ENCODE data around the gene EVC2. TPM values are rescaled to one million over a fixed set of nuclear protein-coding genes. Genes with fewer than 3 reads are reported as not detected.

Gene EVC2
- total RNA-seq, 1 donor from 2014 or later: 1.4 TPM

DNA sequence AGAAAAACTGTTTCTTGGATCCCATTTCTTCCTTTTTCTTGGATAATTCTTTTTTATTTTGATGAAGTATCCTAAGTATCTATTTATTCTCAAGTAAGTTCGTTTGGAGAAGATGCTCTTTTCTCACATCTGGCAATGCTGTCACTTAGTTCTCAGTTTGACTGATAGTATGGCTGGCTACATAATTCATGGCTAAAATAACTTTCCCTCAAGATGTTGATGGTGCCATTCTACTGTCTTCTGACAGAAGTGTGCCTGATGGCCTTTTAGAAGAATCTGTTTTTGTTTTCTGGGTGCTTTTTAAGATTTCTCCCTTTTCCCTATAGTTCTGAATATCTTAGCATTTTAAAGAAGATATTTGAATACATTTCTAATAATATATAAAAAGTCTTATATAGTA lies 41.6 kb downstream of the EVC2 start:
- Histone ChIP-seq H3K4me1 (no peaks in the 10 kb centered on the region), H3K4me3 (no peak overlapping the region), H3K9me3 (replicated peaks) (peaks cover 14% of the 10 kb centered on the region), H3K27me3 (ENCODE audit: low read depth) (no peaks in the 10 kb centered on the region), H3K27ac (replicated peaks) (no peak overlapping the region), H3K36me3 (peaks cover 11% of the 10 kb centered on the region)
- TF ChIP-seq CTCF (IDR thresholded peaks at IDR 0.05; ENCODE audit: borderline replicate concordance): no peak
- DNase-seq: no peak
- intact Hi-C loops (cut with micrococcal nuclease): no loop called here

GRCh38 chr4:5664778-5665177 lies 43.6 kb downstream of the EVC2 start:
- intact Hi-C loops (cut with micrococcal nuclease): no loop called here
- peaks cover 26% of the 10 kb centered on the region for H3K36me3 ChIP-seq
- no peak for TF ChIP-seq CTCF (IDR thresholded peaks at IDR 0.05; ENCODE audit: borderline replicate concordance)

GRCh38 chr4:5662555-5662954 lies 45.8 kb downstream of the EVC2 start:
- TF ChIP-seq CTCF (IDR thresholded peaks at IDR 0.05; ENCODE audit: borderline replicate concordance): no peak
- H3K27me3 ChIP-seq (ENCODE audit: low read depth): no peaks in the 10 kb centered on the region
- no peak overlapping the region for H3K27ac ChIP-seq (replicated peaks)
- intact Hi-C loops (cut with micrococcal nuclease): no loop called here
- H3K9me3 ChIP-seq (replicated peaks): peaks cover 29% of the 10 kb centered on the region
- H3K4me1 ChIP-seq: no peaks in the 10 kb centered on the region
- H3K36me3 ChIP-seq: peaks cover 26% of the 10 kb centered on the region
- no peak for DNase-seq
- H3K4me3 ChIP-seq: no peak overlapping the region

More at GRCh38 chr4:5664778-5665177, 43.6 kb downstream of the EVC2 start:
- peaks cover 29% of the 10 kb centered on the region for H3K9me3 ChIP-seq (replicated peaks)
- H3K4me3 ChIP-seq: no peak overlapping the region
- H3K4me1 ChIP-seq: no peaks in the 10 kb centered on the region
- DNase-seq: no peak
- no peaks in the 10 kb centered on the region for H3K27me3 ChIP-seq (ENCODE audit: low read depth)
- no peak overlapping the region for H3K27ac ChIP-seq (replicated peaks)

- H3K27me3 ChIP-seq (ENCODE audit: low read depth): no peaks in the 10 kb centered on the region
- H3K27ac ChIP-seq (replicated peaks): no peak overlapping the region
- H3K9me3 ChIP-seq (replicated peaks): peaks cover 23% of the 10 kb centered on the region
- no peaks in the 10 kb centered on the region for H3K4me1 ChIP-seq
- no peak for DNase-seq
- H3K36me3 ChIP-seq: peaks cover 26% of the 10 kb centered on the region
- intact Hi-C loops (cut with micrococcal nuclease): no loop called here
- TF ChIP-seq CTCF (IDR thresholded peaks at IDR 0.05; ENCODE audit: borderline replicate concordance): no peak
- H3K4me3 ChIP-seq: no peak overlapping the region
These were observed 47.1 kb downstream of the EVC2 start for GRCh38 chr4:5661237-5661636.

DNA sequence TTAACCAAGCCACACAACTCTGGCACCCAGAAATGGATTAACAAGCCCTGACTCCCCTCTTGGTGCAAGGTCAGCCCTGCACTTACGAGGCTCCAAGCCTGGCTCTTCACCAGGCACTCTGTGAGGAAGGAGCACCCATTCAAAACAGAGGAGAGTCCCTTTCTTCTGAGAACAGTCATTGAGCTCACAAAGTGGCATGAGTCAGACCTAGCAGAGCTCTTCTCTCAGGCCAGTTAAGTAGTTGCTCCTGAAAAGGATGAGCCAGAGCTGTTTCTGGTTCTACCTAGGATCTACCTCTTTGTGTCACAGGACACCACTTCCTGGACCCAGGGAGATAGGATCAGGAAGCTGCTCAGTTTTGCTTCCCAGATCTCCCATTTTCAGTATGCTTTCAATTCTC lies 48.2 kb downstream of the EVC2 start:
- Histone ChIP-seq H3K4me3 (no peak overlapping the region), H3K27ac (replicated peaks) (no peak overlapping the region), H3K9me3 (replicated peaks) (peaks cover 19% of the 10 kb centered on the region), H3K4me1 (no peaks in the 10 kb centered on the region), H3K36me3 (peaks cover 26% of the 10 kb centered on the region), H3K27me3 (ENCODE audit: low read depth) (no peaks in the 10 kb centered on the region)
- DNase-seq: no peak
- TF ChIP-seq CTCF (IDR thresholded peaks at IDR 0.05; ENCODE audit: borderline replicate concordance): no peak
- intact Hi-C loops (cut with micrococcal nuclease): no loop called here

DNA sequence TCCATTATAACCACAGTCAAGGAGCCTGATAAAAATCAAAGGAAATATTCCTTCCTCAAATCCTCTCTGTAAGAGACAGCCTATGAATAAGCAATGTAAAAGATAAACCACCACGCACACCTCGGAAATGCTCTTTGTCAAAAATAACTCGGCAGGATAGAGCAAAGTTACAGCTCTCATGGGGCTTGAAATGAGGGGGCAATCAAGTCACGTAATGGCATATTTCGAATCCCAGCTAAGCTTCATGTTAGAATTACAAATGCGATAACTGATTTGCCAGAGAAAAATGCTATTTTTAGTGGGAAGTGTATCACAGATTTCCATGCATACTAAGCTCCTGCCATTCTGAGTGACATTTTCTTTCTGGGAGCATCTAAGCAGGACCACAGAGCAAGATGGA lies 49.4 kb downstream of the EVC2 start:
- no peak for DNase-seq
- H3K9me3 ChIP-seq (replicated peaks): peaks cover 19% of the 10 kb centered on the region

More for the DNA sequence above, 49.4 kb downstream of the EVC2 start:
- Histone ChIP-seq H3K27ac (replicated peaks) (no peak overlapping the region), H3K36me3 (peaks cover 26% of the 10 kb centered on the region), H3K4me3 (no peak overlapping the region), H3K4me1 (no peaks in the 10 kb centered on the region), H3K27me3 (ENCODE audit: low read depth) (no peaks in the 10 kb centered on the region)
- intact Hi-C loops (cut with micrococcal nuclease): no loop called here
- TF ChIP-seq CTCF (IDR thresholded peaks at IDR 0.05; ENCODE audit: borderline replicate concordance): no peak

All from left ventricle myocardium inferior (tissue), 1 donor.